Measurements from ENCODE around the gene PRIM1. TPM values are rescaled to one million over a fixed set of nuclear protein-coding genes. Genes with fewer than 3 reads are reported as not detected.
A peak's percentile ranks its signal among the peaks of the same experiment; 100 is the strongest.

The PRIM1 gene
- polyA plus RNA-seq, 1 donor (not counting 4 experiments of a cell fraction or from before 2014, with no cell fraction given) = 12.0 TPM

DNA sequence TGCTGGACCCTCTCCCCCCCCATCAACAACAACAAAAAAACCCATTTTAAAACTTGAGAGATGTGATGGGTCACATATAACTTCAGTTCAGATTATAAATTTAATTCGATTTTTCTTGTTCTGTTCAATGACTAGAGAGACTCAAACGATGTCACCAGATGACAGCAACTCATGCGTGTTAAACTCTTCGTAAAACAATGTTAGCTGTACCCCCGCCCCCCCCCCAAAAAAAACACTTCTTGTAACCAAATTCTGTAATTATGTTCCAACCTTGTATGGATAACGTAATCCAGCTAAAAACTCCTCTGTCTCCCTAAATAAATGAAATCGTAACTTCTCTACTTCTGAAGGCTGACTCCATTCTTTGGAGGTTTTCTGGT, 26.4 kb downstream of the PRIM1 start:
- no peaks in the 10 kb centered on the region for H3K27me3 ChIP-seq (ENCODE audit: control insufficient read depth, extremely low read depth, insufficient read depth, low read length)
- H3K4me2 ChIP-seq (ENCODE audit: control insufficient read depth, extremely low read depth, insufficient read depth, low read depth, low read length) = peak overlapping the region; percentile 87
- H3K9ac ChIP-seq (ENCODE audit: control insufficient read depth, extremely low read depth, insufficient read depth, low read length) = peak overlapping the region; percentile 100
- peaks cover 45% of the 10 kb centered on the region for H3K79me2 ChIP-seq (ENCODE audit: control insufficient read depth, insufficient read depth, low read length)
- H3K9me1 ChIP-seq (ENCODE audit: control insufficient read depth, extremely low read depth, insufficient read depth, low read length) = peaks cover 7% of the 10 kb centered on the region
- H3K4me1 ChIP-seq (ENCODE audit: control insufficient read depth, extremely low read depth, insufficient read depth, low read length) = peaks cover 27% of the 10 kb centered on the region
- H3K9me3 ChIP-seq (ENCODE audit: control insufficient read depth, low read depth, low read length) = no peaks in the 10 kb centered on the region
- TF ChIP-seq EZH2 (IDR thresholded peaks at IDR 0.05; ENCODE audit: low read length) (no peak), CTCF (optimal IDR thresholded peaks at IDR 0.05 in 1 of 3, IDR thresholded peaks at IDR 0.05 in 1 of 3, conservative IDR thresholded peaks at IDR 0.05 in 1 of 3; ENCODE audit: extremely low read depth in 1 of 3, insufficient read depth in 2 of 3, low read length in 3 of 3) (no peak)
- H3K36me3 ChIP-seq (ENCODE audit: control insufficient read depth in 2 of 2, extremely low read depth in 1 of 2, insufficient read depth in 2 of 2, low read length in 2 of 2) = peaks cover 4 to 24% of the 10 kb centered on the region in 2 experiments
- DNase-seq (ENCODE audit: low read depth, low spot score) (no peak), FAIRE-seq (no peak)
- H3K27ac ChIP-seq (ENCODE audit: control insufficient read depth, insufficient read depth, low read length) = peak overlapping the region; percentile 95
- H3K4me3 ChIP-seq (ENCODE audit: control insufficient read depth in 2 of 3, extremely low read depth in 1 of 3, insufficient read depth in 2 of 3, low read depth in 1 of 3, low read length in 3 of 3) = peak overlapping the region; percentile 78 to 98 (median 93)
- peaks cover 25% of the 10 kb centered on the region for H4K20me1 ChIP-seq (ENCODE audit: control insufficient read depth, extremely low read depth, insufficient read depth, low read length)
- dilution Hi-C loops (cut with MboI; ENCODE audit: extremely low pct_ligation_motif_present, low sequenced_read_pairs) = no loop called here
- H2AFZ ChIP-seq (ENCODE audit: control insufficient read depth, low read length) = peak overlapping the region; percentile 88

DNA sequence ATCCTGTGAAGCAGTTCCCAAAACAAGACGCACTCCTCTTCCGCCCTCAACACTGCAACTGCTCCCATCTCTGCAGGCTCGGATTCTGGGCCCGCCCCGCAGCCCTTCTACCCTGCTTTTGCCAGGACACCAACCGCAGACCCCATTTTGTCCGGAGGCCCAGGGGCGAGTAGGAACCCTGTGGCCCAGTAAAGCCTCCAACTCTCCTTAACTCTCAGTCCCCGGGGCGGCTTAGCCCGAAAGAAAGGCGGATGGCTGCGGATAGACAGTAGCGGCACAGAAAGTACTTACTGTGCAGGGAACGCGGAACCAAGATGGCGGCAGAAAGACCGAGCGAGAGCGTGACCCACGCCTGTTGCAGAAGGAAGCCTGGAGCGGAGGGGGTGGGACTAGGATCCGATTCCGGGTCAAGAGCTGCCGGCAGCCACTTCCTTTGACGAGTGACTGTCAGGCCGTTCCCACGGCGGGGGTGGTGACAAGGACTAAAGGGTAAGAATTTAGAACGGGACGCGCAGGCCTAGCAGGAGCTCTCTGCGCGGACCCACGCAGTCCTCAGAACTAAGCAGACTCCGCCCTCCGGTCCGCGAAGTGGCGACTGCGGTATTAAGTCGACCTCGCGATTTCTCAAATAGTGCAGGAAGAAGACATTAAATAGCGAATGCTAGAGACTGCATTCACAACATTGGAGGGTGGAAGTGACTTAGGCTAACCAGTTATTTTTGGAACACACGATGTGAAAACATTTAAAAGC, 27.0 kb downstream of the PRIM1 start, which contains the start of gene NACA:
Gene NACA (minus strand): TSS at position 328 of the 751 bp plus-strand sequence. CDS start 778 bp downstream, outside the sequence.
- Histone ChIP-seq H3K4me3 (ENCODE audit: control insufficient read depth in 2 of 3, extremely low read depth in 1 of 3, insufficient read depth in 2 of 3, low read depth in 1 of 3, low read length in 3 of 3) (peak within 1 kb of the TSS; percentile 78 to 98 (median 93)), H3K79me2 (ENCODE audit: control insufficient read depth, insufficient read depth, low read length) (peaks cover 50% of the 10 kb centered on the region), H4K20me1 (ENCODE audit: control insufficient read depth, extremely low read depth, insufficient read depth, low read length) (peaks cover 31% of the 10 kb centered on the region), H3K9me3 (ENCODE audit: control insufficient read depth, low read depth, low read length) (no peaks in the 10 kb centered on the region), H3K36me3 (ENCODE audit: control insufficient read depth in 2 of 2, extremely low read depth in 1 of 2, insufficient read depth in 2 of 2, low read length in 2 of 2) (peaks cover 4 to 30% of the 10 kb centered on the region in 2 experiments), H3K4me2 (ENCODE audit: control insufficient read depth, extremely low read depth, insufficient read depth, low read depth, low read length) (peak within 1 kb of the TSS; percentile 87), H3K9me1 (ENCODE audit: control insufficient read depth, extremely low read depth, insufficient read depth, low read length) (peaks cover 12% of the 10 kb centered on the region), H3K4me1 (ENCODE audit: control insufficient read depth, extremely low read depth, insufficient read depth, low read length) (peaks cover 27% of the 10 kb centered on the region), H3K27me3 (ENCODE audit: control insufficient read depth, extremely low read depth, insufficient read depth, low read length) (no peaks in the 10 kb centered on the region), H3K9ac (ENCODE audit: control insufficient read depth, extremely low read depth, insufficient read depth, low read length) (peak within 1 kb of the TSS; percentile 100), H3K27ac (ENCODE audit: control insufficient read depth, insufficient read depth, low read length) (peak within 1 kb of the TSS; percentile 95), H2AFZ (ENCODE audit: control insufficient read depth, low read length) (peak within 1 kb of the TSS; percentile 88)
- dilution Hi-C loops (cut with MboI; ENCODE audit: extremely low pct_ligation_motif_present, low sequenced_read_pairs) = no loop called here
- no peak for TF ChIP-seq CTCF (optimal IDR thresholded peaks at IDR 0.05 in 1 of 3, IDR thresholded peaks at IDR 0.05 in 1 of 3, conservative IDR thresholded peaks at IDR 0.05 in 1 of 3; ENCODE audit: extremely low read depth in 1 of 3, insufficient read depth in 2 of 3, low read length in 3 of 3)
- no peak for TF ChIP-seq EZH2 (IDR thresholded peaks at IDR 0.05; ENCODE audit: low read length)
- DNase-seq (ENCODE audit: low read depth, low spot score) (peak; percentile 87), FAIRE-seq (peak; percentile 51)

Data from keratinocyte (primary cell).